HepG2 (cell line): ENCODE measurements around the gene NAP1L3. TPM values are rescaled to one million over a fixed set of nuclear protein-coding genes. Genes with fewer than 3 reads are reported as not detected.

ENCODE experiments used
- ATAC-seq: fragments of 200-7000 bp; cut with Tn5 transposase; 3 replicates; pipeline ENCODE4 v1.9.1; 2020; ENCODE audit warnings: mild to moderate bottlenecking, moderate library complexity
- BruUV-seq: library from RNA; stranded (reverse); fragments of 400-500 nt; replicated peaks from 2 replicates; lab custom pipeline; 2021; lab: Mats Ljungman, UMichigan
- CTCF ChIA-PET: fragments of 300-600 bp; formaldehyde crosslinking; extraction: SDS; loops from one replicate; lab custom pipeline; 2021; ENCODE audit warnings: low total read pairs, inconsistent platforms, low intra/inter-chr PET ratio; lab: Yijun Ruan, JAX
- POLR2A ChIA-PET: fragments of 350-600 bp; sonication (Branson Sonifier 250); formaldehyde crosslinking; loops from one replicate; lab custom pipeline; 2020; ENCODE audit warnings: antibody characterized with exemption, inconsistent platforms; lab: Yijun Ruan, JAX
- DNase-seq: peaks from one replicate; pipeline ENCODE4 v3.0.0-alpha.2; 2015; ENCODE audit warnings: low spot score
- FAIRE-seq: peaks from 3 replicates; lab custom pipeline; 2011; peaks lifted over from hg19 to GRCh38; lab: Jason Lieb, UNC
- H2AFZ ChIP-seq: one replicate; pipeline ENCODE4 v1.6.1; 2011; ENCODE audit warnings: low read length, inconsistent platforms
- H3K27ac ChIP-seq: fragments of 300-600 bp; 3 replicates; pipeline ENCODE4 v1.8.0; 2011; ENCODE audit warnings: mixed run types, mild to moderate bottlenecking, mixed read lengths, low read length, inconsistent platforms; ENCODE audit not compliant: insufficient read depth; ENCODE audit errors: extremely low read length
- H3K27me3 ChIP-seq, 2 experiments: fragments of 200-600 bp in 1 of 2; 2 replicates in 1 of 2; 3 replicates in 1 of 2; pipeline versions ENCODE4 v1.6.0 to v1.8.0; 2011; ENCODE audit warnings: low read length in 2 of 2, mild to moderate bottlenecking in 2 of 2, moderate library complexity in 2 of 2, inconsistent platforms in 1 of 2; ENCODE audit not compliant: insufficient read depth in 2 of 2, control insufficient read depth in 1 of 2
- H3K36me3 ChIP-seq, 2 experiments: fragments of 200-600 bp in 1 of 2; replicated peaks in 1 of 2; 2 replicates in 1 of 2; 3 replicates in 1 of 2; pipeline versions ENCODE4 v1.5.1 to v1.8.0; 2011; ENCODE audit warnings: low read length in 2 of 2, inconsistent platforms in 1 of 2; ENCODE audit not compliant: insufficient read depth in 2 of 2, control insufficient read depth in 1 of 2
- H3K4me1 ChIP-seq: 2 replicates; pipeline ENCODE4 v1.5.1; 2012; ENCODE audit warnings: low read length, inconsistent platforms; ENCODE audit not compliant: insufficient read depth
- H3K4me2 ChIP-seq: 2 replicates; pipeline ENCODE4 v1.6.0; 2011; ENCODE audit warnings: low read depth, low read length, inconsistent platforms
- H3K4me3 ChIP-seq, 3 experiments: fragments of 200-600 bp in 1 of 3; sonication (generic), shearing (Covaris generic) in 1 of 3; replicated peaks in 1 of 3; 2 replicates each; pipeline ENCODE4 v1.5.1; 2011 to 2016; ENCODE audit warnings: low read length in 3 of 3, inconsistent platforms in 2 of 3, low read depth in 2 of 3, mild to moderate bottlenecking in 2 of 3, control low read depth in 1 of 3, mixed read lengths in 1 of 3; ENCODE audit not compliant: insufficient read depth in 1 of 3
- H3K79me2 ChIP-seq: one replicate; pipeline ENCODE4 v1.6.1; 2011; ENCODE audit warnings: low read length, inconsistent platforms; ENCODE audit not compliant: insufficient read depth
- H3K9ac ChIP-seq: 2 replicates; pipeline ENCODE4 v1.6.0; 2011; ENCODE audit warnings: mild to moderate bottlenecking, low read depth, low read length, inconsistent platforms; ENCODE audit not compliant: insufficient read depth
- H3K9me3 ChIP-seq: 2 replicates; pipeline ENCODE4 v1.5.1; 2012; ENCODE audit warnings: mild to moderate bottlenecking, low read length
- H4K20me1 ChIP-seq: 2 replicates; pipeline ENCODE4 v1.6.0; 2011; ENCODE audit warnings: inconsistent platforms, mild to moderate bottlenecking, low read length, moderate library complexity; ENCODE audit not compliant: insufficient read depth
- CERS6 ChIP-seq: sonication (generic); formaldehyde crosslinking; IDR thresholded peaks from 2 replicates; pipeline ENCODE4 v1.5.0; 2020; ENCODE audit warnings: missing genetic modification reagents
- ELF3 ChIP-seq: IDR thresholded peaks from 2 replicates; pipeline ENCODE4 v1.6.1; 2016; ENCODE audit warnings: missing genetic modification reagents, missing compliant biosample characterization
- ELF4 ChIP-seq: sonication (generic); formaldehyde crosslinking; IDR thresholded peaks from 2 replicates; pipeline ENCODE4 v1.5.0; 2020; ENCODE audit warnings: missing genetic modification reagents, mild to moderate bottlenecking, moderate library complexity, borderline replicate concordance
- ISX ChIP-seq: sonication (generic); formaldehyde crosslinking; conservative IDR thresholded peaks from 2 replicates; pipeline ENCODE4 v1.5.0; 2020; ENCODE audit warnings: missing genetic modification reagents
- MAFG ChIP-seq: sonication (generic); formaldehyde crosslinking; IDR thresholded peaks from 2 replicates; pipeline ENCODE4 v1.5.1; 2020; ENCODE audit warnings: mild to moderate bottlenecking, missing genetic modification reagents
- RAD51 ChIP-seq: fragments of 450-650 bp; IDR thresholded peaks from 2 replicates; pipeline ENCODE4 v1.6.1; 2016; ENCODE audit warnings: borderline replicate concordance
- SP1 ChIP-seq, 2 experiments: fragments of 450-650 bp in 1 of 2; sonication (generic) in 1 of 2; formaldehyde crosslinking in 1 of 2; IDR thresholded peaks; 2 replicates each; pipeline versions ENCODE4 v1.4.0 to v1.6.1; 2016 to 2020; ENCODE audit warnings: missing genetic modification reagents in 1 of 2
- SPEN ChIP-seq: sonication (generic); formaldehyde crosslinking; IDR thresholded peaks from 2 replicates; pipeline ENCODE4 v1.5.1; 2020; ENCODE audit warnings: low read depth, mild to moderate bottlenecking, missing genetic modification reagents
- SRY ChIP-seq: sonication (generic); formaldehyde crosslinking; IDR thresholded peaks from 2 replicates; pipeline ENCODE4 v1.8.0; 2022; ENCODE audit warnings: mild to moderate bottlenecking, missing genetic modification reagents
- ZFP90 ChIP-seq: sonication (generic); formaldehyde crosslinking; IDR thresholded peaks from 2 replicates; pipeline ENCODE4 v1.8.0; 2022; ENCODE audit warnings: missing genetic modification reagents, mild to moderate bottlenecking, inconsistent platforms, borderline replicate concordance
- ZFY ChIP-seq: sonication (generic); formaldehyde crosslinking; IDR thresholded peaks from 2 replicates; pipeline ENCODE4 v1.4.0; 2020; ENCODE audit warnings: missing genetic modification reagents
- ZNF33B ChIP-seq: sonication (generic); formaldehyde crosslinking; IDR thresholded peaks from 2 replicates; pipeline ENCODE4 v1.5.1; 2020; ENCODE audit warnings: mild to moderate bottlenecking, missing genetic modification reagents
- ZNF724P ChIP-seq: sonication (generic); formaldehyde crosslinking; IDR thresholded peaks from 2 replicates; pipeline ENCODE4 v1.8.0; 2022; ENCODE audit warnings: missing genetic modification reagents, borderline replicate concordance
- ZSCAN31 ChIP-seq: sonication (generic); formaldehyde crosslinking; IDR thresholded peaks from 2 replicates; pipeline ENCODE4 v1.5.0; 2020; ENCODE audit warnings: low read depth, mild to moderate bottlenecking, missing genetic modification reagents
- ZSCAN9 ChIP-seq: IDR thresholded peaks from 2 replicates; pipeline ENCODE4 v1.6.1; 2016; ENCODE audit warnings: borderline replicate concordance
- WGBS: methylation state at CpG from one replicate; pipeline ENCODE4 v1.1.6; 2017; ENCODE audit warnings: low lambda C conversion rate; 5-methylcytosine and 5-hydroxymethylcytosine counted together
- in situ Hi-C: cut with HindIII; loops from 2 replicates; pipeline ENCODE4 v1.10.0; 2017; ENCODE audit warnings: low pct_unique_long_range_greater_than_20kb; ENCODE audit not compliant: extremely low pct_ligation_motif_present
- intact Hi-C: fragments of 100-400 bp; cut with micrococcal nuclease; formaldehyde crosslinking; loops from one replicate; pipeline ENCODE4 v1.10.0; 2022; ENCODE audit not compliant: unreplicated experiment
- polyA plus RNA-seq, 8 experiments: library from polyadenylated mRNA; depleted of rRNA in 3 of 8; stranded (reverse) in 7 of 8; unstranded in 1 of 8; fragments of >200 nt; fragmentation: Illumina TruSeq in 4 of 8; extraction: Trizol in 4 of 8; gene quantifications; 2 replicates each; pipeline versions ENCODE4 v1.2.1 to v1.2.3, GENCODE V29; 2011 to 2016; ENCODE audit warnings: low read depth in 4 of 8, missing spikeins in 1 of 8, mixed read lengths in 1 of 8; ENCODE audit not compliant: insufficient read depth in 1 of 8
- total RNA-seq, 5 experiments: library from RNA; depleted of rRNA; stranded (reverse); fragments of >200 nt; fragmentation: Illumina TruSeq; extraction: Trizol; gene quantifications; 2 replicates each; pipeline ENCODE4 v1.2.3, GENCODE V29; 2016; ENCODE audit warnings: low read depth in 1 of 5

The NAP1L3 gene
- total and polyA plus RNA-seq, 2 of the 13 experiments (the other 11 are each of a cell fraction or from before 2014, with no cell fraction given): 0.03 to 0.13 TPM

- H3K9me3 ChIP-seq: no peaks in the 10 kb centered on the region
- BruUV-seq: no TSS peak
- H3K79me2 ChIP-seq: no peaks in the 10 kb centered on the region
- DNase-seq (no peak), FAIRE-seq (no peak), ATAC-seq (no peak)
- H3K27ac ChIP-seq: no peak overlapping the region
- H4K20me1 ChIP-seq: no peaks in the 10 kb centered on the region
- TF ChIP-seq ZSCAN9 (CRISPR knock-in tag) (no peak), ELF4 (no peak), ZSCAN31 (CRISPR knock-in tag) (no peak), SP1 (IDR thresholded peaks at IDR 0.05) (no peak), SP1 (CRISPR knock-in tag; IDR thresholded peaks at IDR 0.05) (no peak)
- CTCF ChIA-PET: no interaction called here
- no peaks in the 10 kb centered on the region for H3K4me1 ChIP-seq
- intact Hi-C loops: no loop called here
- 24% methylated on average over 4 of the region's 4 CpGs for WGBS
- in situ Hi-C loops: no loop called here
- no peak overlapping the region for H2AFZ ChIP-seq
- H3K4me2 ChIP-seq: no peak overlapping the region
- POLR2A ChIA-PET: no interaction called here
- no peaks in the 10 kb centered on the region for H3K27me3 ChIP-seq
- no peak overlapping the region for H3K9ac ChIP-seq
- no peak overlapping the region for H3K4me3 ChIP-seq
- H3K36me3 ChIP-seq: no peaks in the 10 kb centered on the region
Observed at GRCh38 chrX:93711076-93711475, 37.7 kb upstream of the NAP1L3 start.

- Histone ChIP-seq H3K27me3 (no peaks in the 10 kb centered on the region), H2AFZ (no peak overlapping the region)
- BruUV-seq: no TSS peak
- TF ChIP-seq ZFY (CRISPR knock-in tag) (no peak), ZNF33B (CRISPR knock-in tag) (no peak), MAFG (CRISPR knock-in tag) (no peak), ISX (CRISPR knock-in tag) (no peak), CERS6 (no peak), SRY (CRISPR knock-in tag) (no peak), RAD51 (no peak), ZNF724P (no peak), SPEN (no peak), ZFP90 (CRISPR knock-in tag) (no peak), ELF3 (no peak)
- TF ChIP-seq, all 625 proteins: peak for 0
- 10% methylated on average over 2 of the region's 2 CpGs for WGBS
- H4K20me1 ChIP-seq: no peaks in the 10 kb centered on the region
- FAIRE-seq: no peak
- H3K79me2 ChIP-seq: no peaks in the 10 kb centered on the region
- DNase-seq: no peak
- CTCF ChIA-PET: no interaction called here
- POLR2A ChIA-PET: no interaction called here
- no peaks in the 10 kb centered on the region for H3K36me3 ChIP-seq
- H3K27ac ChIP-seq: no peak overlapping the region
- H3K9ac ChIP-seq: no peak overlapping the region
- intact Hi-C loops (no loop called here), in situ Hi-C loops (no loop called here)
- no peaks in the 10 kb centered on the region for H3K9me3 ChIP-seq
- H3K4me3 ChIP-seq: no peak overlapping the region
- no peak for ATAC-seq
- H3K4me2 ChIP-seq: no peak overlapping the region
- no peaks in the 10 kb centered on the region for H3K4me1 ChIP-seq
Observed at GRCh38 chrX:93703701-93704100, 30.3 kb upstream of the NAP1L3 start.
